ENCODE measurements around the gene THSD4.

DNA sequence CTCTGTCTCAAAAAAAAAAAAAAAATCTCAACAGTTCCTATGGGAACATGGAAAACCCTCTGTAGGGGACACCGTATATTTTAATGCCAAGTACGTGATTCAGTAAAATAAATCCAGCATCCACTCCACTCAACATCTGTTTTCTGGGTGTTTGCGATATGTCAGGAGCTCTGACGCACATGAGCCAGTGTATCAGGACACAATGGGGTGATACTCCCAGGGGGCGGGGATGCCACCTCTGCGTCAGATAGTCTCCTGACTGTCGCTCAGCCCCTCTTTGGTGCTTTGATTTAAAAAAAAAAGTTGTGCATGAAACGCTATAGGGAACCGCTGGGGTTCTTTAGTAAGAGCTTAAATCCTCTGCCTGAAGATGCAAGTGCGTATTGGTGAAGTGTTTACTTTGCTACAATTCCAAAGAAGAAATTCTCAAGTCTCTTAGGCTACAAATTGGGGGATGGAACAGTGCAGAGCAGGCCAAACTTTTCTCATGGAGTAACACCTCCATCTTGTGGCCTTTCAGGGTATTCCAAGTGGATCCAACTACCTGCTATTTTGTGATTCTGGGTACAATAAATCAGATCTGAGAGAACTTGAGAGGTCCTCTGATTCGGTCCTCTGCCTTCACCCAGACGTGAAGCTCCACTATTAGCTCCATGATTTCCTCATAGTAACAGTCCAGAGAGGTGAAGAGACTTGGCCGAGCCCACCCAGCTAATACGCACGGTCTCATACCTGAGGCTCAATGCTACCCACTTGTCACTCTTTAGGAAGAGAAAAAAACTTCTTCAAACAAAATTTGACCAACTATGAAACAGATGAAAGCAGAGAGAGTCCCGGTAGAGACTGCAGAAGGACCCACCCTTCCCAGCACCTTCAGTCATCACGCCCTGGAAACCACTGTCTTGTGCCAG lies 685.8 kb downstream of the THSD4 start:
- TF ChIP-seq CTCF (conservative IDR thresholded peaks at IDR 0.05) = peak; percentile 87
- TF ChIP-seq ZFX (IDR thresholded peaks at IDR 0.05) = no peak

All from C4-2B (cell line).